ENCODE data around the gene TMEM253.
A peak's percentile ranks its signal among the peaks of the same experiment; 100 is the strongest.

TMEM253 gene

GRCh38 chr14:21100931-21101330, at the start of gene TMEM253:
TSS of gene TMEM253 (plus strand) at chr14:21101066. CDS start at chr14:21101344, 278 bp downstream.
- DNase-seq: no peak

- no peak for DNase-seq
Observed at GRCh38 chr14:21053184-21054122, 47.4 kb upstream of the TMEM253 start.

- no peak for DNase-seq
Observed at GRCh38 chr14:21054123-21054767, 46.6 kb upstream of the TMEM253 start.

GRCh38 chr14:21054768-21055145, 46.1 kb upstream of the TMEM253 start:
- DNase-seq: no peak

GRCh38 chr14:21055432-21056117, 45.3 kb upstream of the TMEM253 start:
- no peak for DNase-seq

GRCh38 chr14:21056520-21057163, 44.2 kb upstream of the TMEM253 start:
- no peak for DNase-seq

GRCh38 chr14:21057803-21058675, 42.8 kb upstream of the TMEM253 start, which contains the start of gene RNASE8:
TSS of gene RNASE8 (plus strand) at chr14:21057822. CDS start at chr14:21057893, 71 bp downstream.
- no peak for DNase-seq

GRCh38 chr14:21058903-21059302, 42.0 kb upstream of the TMEM253 start:
- no peak for DNase-seq

GRCh38 chr14:21059842-21060613, 40.8 kb upstream of the TMEM253 start:
- DNase-seq: no peak

GRCh38 chr14:21060614-21061346, 40.1 kb upstream of the TMEM253 start:
- DNase-seq: no peak

- no peak for DNase-seq
Observed at GRCh38 chr14:21061347-21061668, 39.6 kb upstream of the TMEM253 start.

- DNase-seq: no peak
Observed at GRCh38 chr14:21063479-21063878, 37.4 kb upstream of the TMEM253 start.

- peak; percentile 24 for DNase-seq
Observed at GRCh38 chr14:21066882-21067502, 33.9 kb upstream of the TMEM253 start.

GRCh38 chr14:21068521-21069387, 32.1 kb upstream of the TMEM253 start:
- DNase-seq: peak; percentile 82

GRCh38 chr14:21069388-21070082, 31.3 kb upstream of the TMEM253 start:
- peak; percentile 35 for DNase-seq

GRCh38 chr14:21070083-21070609, 30.7 kb upstream of the TMEM253 start, which contains the start of gene ARHGEF40:
TSS of gene ARHGEF40 (plus strand) at chr14:21070304. CDS start at chr14:21070397, 93 bp downstream.
- peak; percentile 28 for DNase-seq

GRCh38 chr14:21070610-21071224, 30.1 kb upstream of the TMEM253 start:
- peak; percentile 28 for DNase-seq

All from NCI-H510A treated with DMSO at 0.1 percent for 48 hours (cell line).